Measurements from ENCODE around the gene RFX5. TPM values are rescaled to one million over a fixed set of nuclear protein-coding genes. Genes with fewer than 3 reads are reported as not detected.

Gene RFX5
- total RNA-seq, 2 donors from 2014 or later: 25.5 to 27.2 TPM

DNA sequence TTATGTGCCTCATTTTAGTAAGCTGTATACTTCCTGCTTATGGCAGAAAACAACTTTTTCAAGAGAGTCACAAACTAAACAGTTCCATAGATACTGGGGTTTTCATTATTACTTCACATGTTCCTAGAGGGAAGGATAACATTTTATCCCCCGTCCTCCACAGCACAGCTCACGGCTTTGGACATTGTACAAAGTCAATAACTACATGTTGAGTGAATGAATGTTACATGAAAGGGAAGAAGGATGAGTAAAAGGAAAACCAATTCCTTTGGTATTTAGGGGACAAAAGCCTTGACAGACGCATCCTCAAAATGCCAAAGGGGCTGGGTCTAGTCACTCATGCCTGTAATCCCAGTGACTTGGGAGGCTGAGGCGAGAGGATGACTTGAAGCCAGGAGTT is 34.6 kb downstream of the RFX5 start:
- intact Hi-C loops (cut with DNase I): no loop called here
- Histone ChIP-seq H3K27ac (peak overlapping the region in 1 of 2 donors; percentile 29), H3K9me3 (no peaks in the 10 kb centered on the region), H3K4me3 (no peak overlapping the region), H3K27me3 (replicated peaks; ENCODE audit: insufficient read depth) (no peaks in the 10 kb centered on the region), H3K4me1 (replicated peaks) (peaks cover 4% of the 10 kb centered on the region), H3K36me3 (peaks cover 2 to 4% of the 10 kb centered on the region in 2 donors)
- no peak for TF ChIP-seq POLR2A (IDR thresholded peaks at IDR 0.05)
- WGBS: 83% methylated on average over 4 of the region's 4 CpGs
- DNase-seq (ENCODE audit: low spot score): no peak

DNA sequence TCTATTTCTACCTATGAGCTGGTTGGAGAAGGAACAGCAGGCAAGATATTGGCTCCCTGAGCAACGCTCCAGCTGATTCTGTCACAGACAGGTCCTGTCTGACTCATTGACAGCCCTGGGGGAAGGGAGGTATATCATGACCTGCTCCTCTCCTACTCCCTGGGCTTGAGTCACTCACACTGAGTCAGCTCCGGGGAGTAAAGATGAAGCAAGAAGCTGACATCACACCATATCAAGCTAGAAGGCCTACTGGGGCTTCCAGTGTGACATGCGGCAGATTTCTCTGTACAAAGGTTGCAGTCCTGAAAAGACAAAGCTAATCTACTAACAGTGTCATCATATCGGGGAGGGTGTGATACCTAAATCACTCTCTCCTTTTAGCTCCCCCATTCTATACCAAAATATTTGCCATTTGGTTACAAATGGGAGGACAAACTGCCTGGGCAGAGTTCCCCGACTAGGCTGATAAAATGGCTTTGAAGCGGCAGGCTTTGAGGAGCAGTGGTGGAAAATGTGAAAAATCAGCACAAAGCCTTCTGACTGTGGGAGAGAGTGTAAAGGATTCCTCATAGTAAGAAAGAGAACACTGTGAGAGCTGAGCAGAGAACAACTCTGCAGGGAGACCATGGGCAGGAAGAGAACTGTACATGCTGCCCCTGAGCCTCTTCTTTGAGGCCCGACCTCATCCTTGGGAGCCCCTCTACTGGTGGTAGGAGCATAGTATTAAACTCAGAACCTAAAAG is 35.3 kb downstream of the RFX5 start:
- Histone ChIP-seq H3K9me3 (no peaks in the 10 kb centered on the region), H3K27ac (peak overlapping the region in 1 of 2 donors; percentile 29), H3K27me3 (replicated peaks; ENCODE audit: insufficient read depth) (no peaks in the 10 kb centered on the region), H3K4me3 (no peak overlapping the region), H3K36me3 (peaks cover 6 to 7% of the 10 kb centered on the region in 2 donors), H3K4me1 (replicated peaks) (peaks cover 4% of the 10 kb centered on the region)
- 60% methylated on average over 7 of the region's 7 CpGs for WGBS
- TF ChIP-seq POLR2AphosphoS5 (IDR thresholded peaks at IDR 0.05): peak; percentile 21
- no peak for TF ChIP-seq POLR2A (IDR thresholded peaks at IDR 0.05)
- TF ChIP-seq, protein P1, sequence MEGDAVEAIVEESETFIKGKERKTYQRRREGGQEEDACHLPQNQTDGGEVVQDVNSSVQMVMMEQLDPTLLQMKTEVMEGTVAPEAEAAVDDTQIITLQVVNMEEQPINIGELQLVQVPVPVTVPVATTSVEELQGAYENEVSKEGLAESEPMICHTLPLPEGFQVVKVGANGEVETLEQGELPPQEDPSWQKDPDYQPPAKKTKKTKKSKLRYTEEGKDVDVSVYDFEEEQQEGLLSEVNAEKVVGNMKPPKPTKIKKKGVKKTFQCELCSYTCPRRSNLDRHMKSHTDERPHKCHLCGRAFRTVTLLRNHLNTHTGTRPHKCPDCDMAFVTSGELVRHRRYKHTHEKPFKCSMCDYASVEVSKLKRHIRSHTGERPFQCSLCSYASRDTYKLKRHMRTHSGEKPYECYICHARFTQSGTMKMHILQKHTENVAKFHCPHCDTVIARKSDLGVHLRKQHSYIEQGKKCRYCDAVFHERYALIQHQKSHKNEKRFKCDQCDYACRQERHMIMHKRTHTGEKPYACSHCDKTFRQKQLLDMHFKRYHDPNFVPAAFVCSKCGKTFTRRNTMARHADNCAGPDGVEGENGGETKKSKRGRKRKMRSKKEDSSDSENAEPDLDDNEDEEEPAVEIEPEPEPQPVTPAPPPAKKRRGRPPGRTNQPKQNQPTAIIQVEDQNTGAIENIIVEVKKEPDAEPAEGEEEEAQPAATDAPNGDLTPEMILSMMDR (IDR thresholded peaks at IDR 0.05): no peak
- intact Hi-C loops (cut with DNase I): no loop called here
- peak; percentile 22 for DNase-seq (ENCODE audit: low spot score)

DNA sequence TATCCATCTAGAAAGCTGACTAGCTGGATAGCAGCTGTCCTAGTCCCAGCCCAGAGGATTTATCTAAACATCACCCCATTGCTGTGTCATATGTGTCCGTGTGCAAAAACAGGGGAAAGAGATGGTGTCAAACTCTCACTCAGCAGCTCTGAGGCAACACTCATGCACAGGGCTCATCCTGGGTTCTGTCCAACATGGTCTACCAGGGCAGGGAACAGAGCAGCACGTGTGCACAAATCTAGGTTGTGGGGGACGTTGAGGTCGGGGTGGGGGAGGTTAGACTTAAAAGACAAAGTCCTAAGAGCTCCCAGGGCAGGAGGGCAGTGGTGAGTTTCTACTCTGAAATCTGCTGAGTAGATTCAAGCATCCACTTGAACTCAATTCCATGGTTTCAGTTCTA is 36.0 kb downstream of the RFX5 start:
- no peak for DNase-seq (ENCODE audit: low spot score)
- no peaks in the 10 kb centered on the region for H3K27me3 ChIP-seq (replicated peaks; ENCODE audit: insufficient read depth)
- TF ChIP-seq POLR2AphosphoS5 (IDR thresholded peaks at IDR 0.05) (no peak), POLR2A (IDR thresholded peaks at IDR 0.05) (no peak)
- TF ChIP-seq, protein P1 (IDR thresholded peaks at IDR 0.05): no peak
- H3K36me3 ChIP-seq: peaks cover 9 to 14% of the 10 kb centered on the region in 2 donors
- peak overlapping the region in 1 of 2 donors; percentile 1 for H3K27ac ChIP-seq
- 59% methylated on average over 4 of the region's 4 CpGs for WGBS
- peaks cover 4% of the 10 kb centered on the region for H3K4me1 ChIP-seq (replicated peaks)
- no peaks in the 10 kb centered on the region for H3K9me3 ChIP-seq
- H3K4me3 ChIP-seq: no peak overlapping the region
- intact Hi-C loops (cut with DNase I): no loop called here

DNA sequence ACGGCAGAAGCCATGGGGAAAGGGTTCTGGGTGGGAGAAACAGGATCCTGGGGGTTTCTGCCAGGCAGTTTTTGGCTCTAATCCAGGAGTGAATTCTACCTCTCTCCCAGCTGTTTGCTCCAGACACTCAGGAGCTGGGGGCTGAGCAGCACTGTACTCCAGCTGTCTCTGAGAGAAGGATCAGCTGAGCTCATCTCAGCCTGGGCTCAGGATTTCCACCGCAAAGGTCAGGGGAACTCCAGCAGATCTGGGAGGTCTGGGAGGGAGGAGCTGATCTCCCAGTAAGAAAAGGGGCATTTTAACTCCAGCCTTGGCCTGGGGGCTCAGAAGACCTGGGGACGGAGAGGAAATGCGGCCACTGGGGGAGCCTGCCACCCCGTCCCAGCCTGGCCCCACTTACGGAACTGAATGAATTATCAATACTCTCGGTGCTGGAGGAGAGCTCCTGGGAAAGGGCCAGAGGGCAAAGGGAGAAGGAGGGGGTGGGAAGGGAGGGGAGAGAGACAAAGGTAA is 37.2 kb downstream of the RFX5 start:
- Histone ChIP-seq H3K36me3 (peaks cover 9 to 26% of the 10 kb centered on the region in 2 donors), H3K27ac (peak overlapping the region in 1 of 2 donors; percentile 24), H3K4me3 (no peak overlapping the region), H3K27me3 (replicated peaks; ENCODE audit: insufficient read depth) (no peaks in the 10 kb centered on the region), H3K9me3 (no peaks in the 10 kb centered on the region), H3K4me1 (replicated peaks) (peaks cover 4% of the 10 kb centered on the region)
- 56% methylated on average over 7 of the region's 7 CpGs for WGBS
- no peak for TF ChIP-seq POLR2A (IDR thresholded peaks at IDR 0.05)
- TF ChIP-seq, protein P1 (IDR thresholded peaks at IDR 0.05): no peak
- TF ChIP-seq POLR2AphosphoS5 (IDR thresholded peaks at IDR 0.05): no peak
- intact Hi-C loops (cut with DNase I): loop anchor here (5.0 to 10.0 kb wide), 2 partner anchors 87 to 225 kb away; partner anchors contain the start of gene PSMB4
- no peak for DNase-seq (ENCODE audit: low spot score)

DNA sequence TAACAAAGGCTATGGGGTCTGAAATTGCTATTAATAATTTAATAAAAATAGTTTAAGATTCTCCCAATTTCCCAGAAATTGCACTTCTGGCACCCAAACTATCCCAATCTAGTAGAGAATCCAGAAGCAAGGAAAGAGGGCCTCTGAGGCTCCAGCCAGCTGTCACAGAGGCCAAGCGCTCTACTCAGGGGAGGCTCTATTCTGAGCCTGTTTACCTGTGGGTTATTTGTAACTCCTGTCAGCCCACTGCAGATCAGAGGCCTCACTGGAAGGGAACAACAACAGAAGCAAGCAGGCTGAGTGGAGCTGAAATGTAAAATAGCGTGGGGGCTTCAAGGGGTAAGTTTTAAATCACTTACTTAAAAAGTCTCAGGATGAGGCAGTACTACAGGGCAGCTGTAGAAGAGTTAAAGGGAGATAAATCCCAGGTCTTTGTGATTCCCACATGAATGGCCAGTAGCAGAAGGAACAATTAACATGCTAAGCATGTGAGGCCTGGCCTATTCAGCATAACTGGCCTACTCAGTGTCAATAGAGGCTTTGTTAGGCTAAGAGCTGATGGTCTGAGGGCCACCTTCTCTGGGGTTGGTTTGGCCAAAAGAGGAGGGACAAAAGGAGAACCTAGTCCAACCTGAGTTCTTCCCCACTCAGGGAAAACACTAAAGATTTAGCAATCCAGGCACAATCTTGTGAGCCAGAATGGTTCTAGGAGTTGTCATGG is 52.1 kb downstream of the RFX5 start:
- peaks cover 15 to 37% of the 10 kb centered on the region in 2 donors for H3K36me3 ChIP-seq
- H3K27me3 ChIP-seq (replicated peaks; ENCODE audit: insufficient read depth): no peaks in the 10 kb centered on the region
- intact Hi-C loops (cut with DNase I): no loop called here
- H3K9me3 ChIP-seq: no peaks in the 10 kb centered on the region
- H3K4me3 ChIP-seq: no peak overlapping the region
- H3K4me1 ChIP-seq (replicated peaks): no peaks in the 10 kb centered on the region
- 87% methylated on average over 2 of the region's 2 CpGs for WGBS
- TF ChIP-seq, protein P1 (IDR thresholded peaks at IDR 0.05): no peak
- TF ChIP-seq POLR2AphosphoS5 (IDR thresholded peaks at IDR 0.05) (no peak), POLR2A (IDR thresholded peaks at IDR 0.05) (no peak)
- no peak for DNase-seq (ENCODE audit: low spot score)
- H3K27ac ChIP-seq: no peak overlapping the region

Measured in prostate gland (tissue), 2 donors.